Adrenal gland (tissue), 12 donors: ENCODE data around the gene LPP. TPM values are rescaled to one million over a fixed set of nuclear protein-coding genes. Genes with fewer than 3 reads are reported as not detected.

Source experiments
- DNase-seq, 7 donors: peaks; one replicate each; pipeline ENCODE4 v3.0.0-alpha.2; 2019 to 2020
- H3K27ac ChIP-seq, 5 donors: fragments of 200-600 bp; sonication (generic) in 4 of 5; 1 replicate in 3 of 5; 2 replicates in 2 of 5; pipeline versions ENCODE4 v1.5.1 to v1.8.0; 2016 to 2020; ENCODE audit warnings: mild to moderate bottlenecking in 1 of 5
- H3K27me3 ChIP-seq: fragments of 200-600 bp; 2 replicates; pipeline ENCODE4 v1.8.0; 2021
- H3K36me3 ChIP-seq, 2 donors: fragments of 200-600 bp; replicated peaks in 1 of 2; 1 replicate in 1 of 2; 2 replicates in 1 of 2; pipeline versions ENCODE4 v1.5.1 to v1.8.0; 2018 to 2022
- H3K4me1 ChIP-seq, 2 donors: fragments of 200-600 bp; replicated peaks in 1 of 2; 1 replicate in 1 of 2; 2 replicates in 1 of 2; pipeline versions ENCODE4 v1.5.1 to v1.8.0; 2018 to 2021
- H3K4me3 ChIP-seq, 4 donors: fragments of 200-600 bp; sonication (generic) in 3 of 4; one replicate each; pipeline ENCODE4 v1.5.1; 2016 to 2018
- H3K9me3 ChIP-seq, 3 donors: fragments of 200-600 bp; sonication (generic) in 1 of 3; replicated peaks in 1 of 3; 1 replicate in 2 of 3; 2 replicates in 1 of 3; pipeline versions ENCODE4 v1.5.1 to v1.8.0; 2016 to 2021
- POLR2A ChIP-seq, 2 donors: fragments of 450-650 bp; IDR thresholded peaks; one replicate each; pipeline ENCODE4 v1.6.1; 2017; ENCODE audit warnings: antibody characterized with exemption in 2 of 2, mild to moderate bottlenecking in 2 of 2, moderate library complexity in 1 of 2
- WGBS, 4 donors: extraction: QIAGEN DNeasy Blood & Tissue Kit in 2 of 4; methylation state at CpG; one replicate each; pipeline versions ENCODE4 v1.1.5 to v1.1.7; 2013 to 2017; 5-methylcytosine and 5-hydroxymethylcytosine counted together
- intact Hi-C, 2 donors: fragments of 100-400 bp; cut with DNase I; formaldehyde crosslinking; loops; one replicate each; pipeline versions ENCODE4 v1.14.1 to v1.15.0; 2022 to 2023
- polyA plus RNA-seq, 3 donors: library from polyadenylated mRNA; stranded (reverse); fragments of 200-250 nt in 2 of 3; fragments of 350-450 nt in 1 of 3; fragmentation: Illumina TruSeq in 1 of 3; extraction: RNeasy Lipid Tissue Mini Kit (QIAGEN cat#74804) in 1 of 3; gene quantifications; one replicate each; pipeline ENCODE4 v1.2.3, GENCODE V29; 2013 to 2014
- total RNA-seq, 9 donors: library from RNA; depleted of rRNA in 4 of 9; stranded (reverse); fragments of >200 nt in 4 of 9; fragments of 120-200 nt in 1 of 9; fragmentation: NEBNext Ultra II Directional in 1 of 9; extraction: Animal tissue kit (Norgen Biotek cat#: 25700) in 1 of 9; gene quantifications; one replicate each; pipeline versions ENCODE4 v1.1.0 to v1.2.4, GENCODE V29; 2013 to 2023
- TF ChIP-seq, protein P1 (sequence below), 6 experiments: fragments of 450-650 bp in 4 of 6; fragments of 200-600 bp in 2 of 6; sonication (generic) in 1 of 6; IDR thresholded peaks; 1 replicate in 5 of 6; 2 replicates in 1 of 6; pipeline versions ENCODE4 v1.5.1 to v1.8.0; 2016 to 2021; ENCODE audit warnings: antibody characterized with exemption in 6 of 6, mild to moderate bottlenecking in 2 of 6, moderate library complexity in 1 of 6
- donor health status: healthy with polysubstance abuse.
- donor health status: Bipolar disorder and iron deficiency.
- donor health status: DM: yes; HTN: yes; CAD: no.
- donor health status: DM: no; HTN: no; CAD: no.
- donor health status: DM: no; HTN: no; CAD: no.
- donor health status: DM: yes; HTN: yes; CAD: no.

The LPP gene
- total and polyA plus RNA-seq, 12 donors = 7.0 to 170 (median 101) TPM

- TF ChIP-seq, protein P1, sequence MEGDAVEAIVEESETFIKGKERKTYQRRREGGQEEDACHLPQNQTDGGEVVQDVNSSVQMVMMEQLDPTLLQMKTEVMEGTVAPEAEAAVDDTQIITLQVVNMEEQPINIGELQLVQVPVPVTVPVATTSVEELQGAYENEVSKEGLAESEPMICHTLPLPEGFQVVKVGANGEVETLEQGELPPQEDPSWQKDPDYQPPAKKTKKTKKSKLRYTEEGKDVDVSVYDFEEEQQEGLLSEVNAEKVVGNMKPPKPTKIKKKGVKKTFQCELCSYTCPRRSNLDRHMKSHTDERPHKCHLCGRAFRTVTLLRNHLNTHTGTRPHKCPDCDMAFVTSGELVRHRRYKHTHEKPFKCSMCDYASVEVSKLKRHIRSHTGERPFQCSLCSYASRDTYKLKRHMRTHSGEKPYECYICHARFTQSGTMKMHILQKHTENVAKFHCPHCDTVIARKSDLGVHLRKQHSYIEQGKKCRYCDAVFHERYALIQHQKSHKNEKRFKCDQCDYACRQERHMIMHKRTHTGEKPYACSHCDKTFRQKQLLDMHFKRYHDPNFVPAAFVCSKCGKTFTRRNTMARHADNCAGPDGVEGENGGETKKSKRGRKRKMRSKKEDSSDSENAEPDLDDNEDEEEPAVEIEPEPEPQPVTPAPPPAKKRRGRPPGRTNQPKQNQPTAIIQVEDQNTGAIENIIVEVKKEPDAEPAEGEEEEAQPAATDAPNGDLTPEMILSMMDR (IDR thresholded peaks at IDR 0.05) = no peak
- no peak for TF ChIP-seq POLR2A (IDR thresholded peaks at IDR 0.05)
- no peaks in the 10 kb centered on the region for H3K36me3 ChIP-seq
- H3K4me1 ChIP-seq = peaks cover 27 to 55% of the 10 kb centered on the region in 2 donors
- no peak overlapping the region for H3K27ac ChIP-seq
- WGBS, 4 donors = 90 to 97% (median 94%) methylated on average over 6 of the region's 6 CpGs
- intact Hi-C loops = no loop called here
- DNase-seq = no peak
- no peaks in the 10 kb centered on the region for H3K9me3 ChIP-seq
- H3K4me3 ChIP-seq = no peak overlapping the region
- H3K27me3 ChIP-seq = no peaks in the 10 kb centered on the region
Observed at GRCh38 chr3:188157407-188157806, 3.5 kb downstream of the LPP start.

DNA sequence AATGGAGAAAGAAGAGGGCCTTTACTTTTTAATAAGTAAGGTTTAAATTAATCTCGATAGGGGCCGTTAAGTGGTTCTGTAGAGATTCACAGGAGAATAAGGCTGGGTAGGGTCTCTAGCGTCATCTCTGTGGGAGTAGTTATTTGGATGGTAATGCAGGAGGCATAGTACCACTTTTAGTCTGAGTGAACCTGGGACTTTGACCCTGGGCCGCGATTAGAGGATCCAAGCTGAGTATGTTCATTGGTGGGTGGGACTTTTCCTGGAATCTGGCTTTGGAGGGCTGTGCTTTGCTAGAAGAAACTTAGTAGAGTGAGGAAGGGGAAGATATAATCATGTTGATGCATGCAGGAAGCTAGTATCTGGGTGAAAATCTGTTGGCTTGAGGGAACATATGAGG is 4.0 kb downstream of the LPP start:
- H3K9me3 ChIP-seq = no peaks in the 10 kb centered on the region
- H3K27ac ChIP-seq = peak overlapping the region in 2 of 5 donors; percentile 5 to 46
- peaks cover 23 to 50% of the 10 kb centered on the region in 2 donors for H3K4me1 ChIP-seq
- TF ChIP-seq, protein P1 (IDR thresholded peaks at IDR 0.05) = no peak
- no peak for TF ChIP-seq POLR2A (IDR thresholded peaks at IDR 0.05)
- no peak overlapping the region for H3K4me3 ChIP-seq
- H3K36me3 ChIP-seq = no peaks in the 10 kb centered on the region
- intact Hi-C loops = no loop called here
- no peaks in the 10 kb centered on the region for H3K27me3 ChIP-seq
- DNase-seq = no peak
- WGBS, 4 donors = 66 to 86% (median 81%) methylated on average over 5 of the region's 5 CpGs

DNA sequence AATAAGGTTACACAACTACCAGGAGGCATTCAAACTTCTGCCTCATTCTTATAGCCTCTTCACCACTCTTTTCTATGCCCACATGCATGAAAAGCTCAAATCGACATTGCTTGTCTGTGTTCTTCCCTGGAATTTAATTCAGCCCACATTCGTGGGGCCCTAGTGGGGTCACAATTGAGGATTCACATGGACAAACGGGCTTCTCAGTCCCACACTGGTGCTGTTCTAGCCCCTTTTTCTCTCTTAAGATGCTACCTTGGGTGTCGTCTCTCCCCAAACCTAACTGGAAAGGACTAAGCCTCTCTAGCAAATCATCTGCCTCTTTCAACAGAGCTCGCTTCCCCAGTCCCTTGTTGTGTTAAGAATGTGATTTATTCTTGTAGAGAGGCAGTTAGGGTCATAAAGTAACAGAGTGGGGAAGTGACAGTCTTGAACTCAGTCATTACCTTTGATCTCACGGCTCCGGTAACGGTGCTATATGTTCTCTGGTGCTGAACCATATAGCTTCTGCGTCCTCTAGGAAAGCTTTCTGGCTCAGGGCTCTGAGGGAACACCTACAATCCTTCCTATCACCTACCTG is 4.9 kb downstream of the LPP start:
- Histone ChIP-seq H3K9me3 (no peaks in the 10 kb centered on the region), H3K36me3 (no peaks in the 10 kb centered on the region), H3K27me3 (no peaks in the 10 kb centered on the region), H3K4me1 (peaks cover 23 to 54% of the 10 kb centered on the region in 2 donors), H3K27ac (peak overlapping the region in 3 of 5 donors; percentile 33 to 57 (median 56)), H3K4me3 (no peak overlapping the region)
- intact Hi-C loops = no loop called here
- 65 to 73% (median 68%) methylated on average over 9 of the region's 9 CpGs for WGBS, 4 donors
- TF ChIP-seq, protein P1 (IDR thresholded peaks at IDR 0.05) = no peak
- TF ChIP-seq POLR2A (IDR thresholded peaks at IDR 0.05) = no peak
- DNase-seq = no peak

- Histone ChIP-seq H3K36me3 (no peaks in the 10 kb centered on the region), H3K27ac (no peak overlapping the region)
- intact Hi-C loops = no loop called here
Observed at GRCh38 chr3:188160751-188161150, 6.8 kb downstream of the LPP start.

More at GRCh38 chr3:188160751-188161150, 6.8 kb downstream of the LPP start:
- TF ChIP-seq, protein P1 (IDR thresholded peaks at IDR 0.05) = no peak
- no peak for TF ChIP-seq POLR2A (IDR thresholded peaks at IDR 0.05)
- Histone ChIP-seq H3K27me3 (no peaks in the 10 kb centered on the region), H3K4me1 (peaks cover 26 to 56% of the 10 kb centered on the region in 2 donors), H3K9me3 (no peaks in the 10 kb centered on the region), H3K4me3 (no peak overlapping the region)
- no peak for DNase-seq
